SU-DHL-6 (cell line): ENCODE results near the gene ADGRD2.

ENCODE experiments used
- EZH2phosphoT487 ChIP-seq: fragments of 200-600 bp; sonication (generic), shearing (Covaris generic); conservative IDR thresholded peaks from 2 replicates; pipeline ENCODE4 v1.6.1; 2018; ENCODE audit warnings: mild to moderate bottlenecking, antibody characterized with exemption, low read length, moderate library complexity, mixed read lengths
- TF ChIP-seq, protein P1 (sequence below): fragments of 200-600 bp; sonication (generic); IDR thresholded peaks from one replicate; pipeline ENCODE4 v1.5.1; 2017; ENCODE audit warnings: antibody characterized with exemption, mild to moderate bottlenecking, low read length, moderate library complexity; ENCODE audit not compliant: insufficient read depth, poor library complexity, severe bottlenecking

DNA sequence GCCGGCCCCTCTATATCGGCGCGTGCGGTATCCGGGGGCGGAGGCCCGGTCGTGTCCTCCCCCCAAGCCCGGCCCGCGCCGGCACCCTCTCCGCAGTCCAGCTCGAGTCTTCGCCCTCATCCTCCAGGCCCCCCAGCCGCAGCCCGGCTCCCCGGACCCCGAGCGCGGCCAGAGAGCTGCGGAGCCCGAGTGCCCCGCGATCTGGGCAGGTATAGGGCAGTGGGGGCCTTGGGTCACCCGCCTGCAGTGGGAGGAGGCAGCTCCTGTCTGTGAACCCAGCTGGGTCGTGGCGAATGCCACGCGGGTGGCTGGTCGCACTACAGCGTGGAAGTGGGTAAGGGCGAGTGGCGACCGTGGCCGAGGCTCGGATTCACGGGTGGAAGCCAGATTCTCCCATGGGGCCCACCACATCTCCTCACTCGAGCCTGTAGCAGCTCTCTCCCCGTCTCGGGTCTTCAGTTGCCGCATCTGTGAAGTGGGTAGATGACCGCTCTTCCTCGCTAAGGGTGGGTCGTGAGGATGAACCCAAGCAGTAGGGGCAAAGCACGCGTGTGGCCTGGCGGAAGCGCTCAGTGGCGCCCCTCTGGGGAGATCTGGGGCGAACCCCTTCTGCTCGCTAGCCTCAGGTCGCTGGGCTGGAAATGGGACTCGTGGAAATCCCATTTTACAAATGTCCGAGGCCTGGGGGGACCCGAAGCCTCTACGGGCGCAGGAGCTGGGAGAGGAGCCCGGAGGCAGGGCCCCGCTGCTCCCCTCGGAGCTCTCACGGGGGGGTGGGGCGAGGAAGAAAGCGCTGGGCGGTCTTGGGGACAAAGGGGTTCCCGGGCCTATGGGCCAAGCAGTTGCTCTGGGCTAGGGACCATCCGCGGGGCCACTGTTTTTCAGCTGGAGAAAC lies 55.0 kb downstream of the ADGRD2 start:
- TF ChIP-seq, protein P1, sequence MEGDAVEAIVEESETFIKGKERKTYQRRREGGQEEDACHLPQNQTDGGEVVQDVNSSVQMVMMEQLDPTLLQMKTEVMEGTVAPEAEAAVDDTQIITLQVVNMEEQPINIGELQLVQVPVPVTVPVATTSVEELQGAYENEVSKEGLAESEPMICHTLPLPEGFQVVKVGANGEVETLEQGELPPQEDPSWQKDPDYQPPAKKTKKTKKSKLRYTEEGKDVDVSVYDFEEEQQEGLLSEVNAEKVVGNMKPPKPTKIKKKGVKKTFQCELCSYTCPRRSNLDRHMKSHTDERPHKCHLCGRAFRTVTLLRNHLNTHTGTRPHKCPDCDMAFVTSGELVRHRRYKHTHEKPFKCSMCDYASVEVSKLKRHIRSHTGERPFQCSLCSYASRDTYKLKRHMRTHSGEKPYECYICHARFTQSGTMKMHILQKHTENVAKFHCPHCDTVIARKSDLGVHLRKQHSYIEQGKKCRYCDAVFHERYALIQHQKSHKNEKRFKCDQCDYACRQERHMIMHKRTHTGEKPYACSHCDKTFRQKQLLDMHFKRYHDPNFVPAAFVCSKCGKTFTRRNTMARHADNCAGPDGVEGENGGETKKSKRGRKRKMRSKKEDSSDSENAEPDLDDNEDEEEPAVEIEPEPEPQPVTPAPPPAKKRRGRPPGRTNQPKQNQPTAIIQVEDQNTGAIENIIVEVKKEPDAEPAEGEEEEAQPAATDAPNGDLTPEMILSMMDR, result no peak
- no peak for TF ChIP-seq EZH2phosphoT487
